LNCaP clone FGC (cell line): ENCODE results near the gene EPHX1.

Experiments
- DNase-seq: peaks from one replicate; pipeline ENCODE4 v3.0.0-alpha.2; 2011; ENCODE audit warnings: low read depth
- H3K4me3 ChIP-seq: 2 replicates; pipeline ENCODE4 v1.5.1; 2011; ENCODE audit warnings: mild to moderate bottlenecking, low read depth, low read length, control low read depth
- CTCF ChIP-seq: IDR thresholded peaks from 2 replicates; pipeline ENCODE4 v1.5.1; 2012; ENCODE audit warnings: mild to moderate bottlenecking; ENCODE audit not compliant: control insufficient read depth, insufficient read depth; ENCODE audit errors: extremely low read depth

The EPHX1 gene

GRCh38 chr1:225822655-225823403 lies 12.9 kb downstream of the EPHX1 start:
- no peak for DNase-seq
- no peak overlapping the region for H3K4me3 ChIP-seq
- no peak for TF ChIP-seq CTCF

GRCh38 chr1:225823811-225824261 lies 13.9 kb downstream of the EPHX1 start:
- TF ChIP-seq CTCF = no peak
- no peak overlapping the region for H3K4me3 ChIP-seq
- DNase-seq = no peak

GRCh38 chr1:225824533-225824941 lies 14.6 kb downstream of the EPHX1 start:
- no peak overlapping the region for H3K4me3 ChIP-seq
- no peak for DNase-seq
- no peak for TF ChIP-seq CTCF

- no peak for TF ChIP-seq CTCF
- no peak overlapping the region for H3K4me3 ChIP-seq
- DNase-seq = no peak
Observed at GRCh38 chr1:225825078-225825477, 15.2 kb downstream of the EPHX1 start.

- H3K4me3 ChIP-seq = no peak overlapping the region
- TF ChIP-seq CTCF = no peak
- DNase-seq = no peak
Observed at GRCh38 chr1:225825607-225826007, 15.7 kb downstream of the EPHX1 start.

GRCh38 chr1:225827076-225827475 lies 17.2 kb downstream of the EPHX1 start:
- no peak for TF ChIP-seq CTCF
- no peak overlapping the region for H3K4me3 ChIP-seq
- DNase-seq = no peak
